ENCODE data around the gene CEACAM6. TPM values are rescaled to one million over a fixed set of nuclear protein-coding genes. Genes with fewer than 3 reads are reported as not detected.
"Not testable (repeated sequence)": the region's sequence is repeated elsewhere in the genome, so short reads cannot be mapped to it uniquely, and the experiment has no call there.

The CEACAM6 gene
- total and polyA plus RNA-seq, 9 donors: 0.07 to 0.84 (median 0.23) TPM; not detected in 4

GRCh38 chr19:41708481-41708880, 46.8 kb upstream of the CEACAM6 start, which contains the start of gene CEACAM5:
Gene CEACAM5, plus strand, starts transcription at chr19:41708626. Its CDS starts 106 bp downstream, at chr19:41708732.
- no peak for DNase-seq

GRCh38 chr19:41709516-41709915, 45.8 kb upstream of the CEACAM6 start:
- H3K36me3 ChIP-seq; H3K9me3 ChIP-seq; DNase-seq; H3K4me1 ChIP-seq (ENCODE audit: insufficient read depth); intact Hi-C loops (cut with DNase I); H3K27me3 ChIP-seq; H3K27ac ChIP-seq; H3K4me3 ChIP-seq: not testable (repeated sequence)
- 78 to 85% (median 84%) methylated on average over 8 of the region's 8 CpGs for WGBS, 3 donors

More at GRCh38 chr19:41708481-41708880, 46.8 kb upstream of the CEACAM6 start, which contains the start of gene CEACAM5:
- Histone ChIP-seq H3K36me3 (no peaks in the 10 kb centered on the region), H3K27me3 (no peaks in the 10 kb centered on the region), H3K4me1 (ENCODE audit: insufficient read depth) (no peaks in the 10 kb centered on the region), H3K27ac (no peak within 1 kb of the TSS), H3K4me3 (no peak within 1 kb of the TSS), H3K9me3 (no peaks in the 10 kb centered on the region)
- intact Hi-C loops (cut with DNase I): no loop called here
- no peak for TF ChIP-seq CTCF (IDR thresholded peaks at IDR 0.05)
- TF ChIP-seq EP300 (IDR thresholded peaks at IDR 0.05): no peak
- TF ChIP-seq POLR2A (IDR thresholded peaks at IDR 0.05): no peak
- WGBS, 3 donors: 29 to 33% (median 31%) methylated on average over 4 of the region's 4 CpGs

- H3K27ac ChIP-seq: no peak overlapping the region
- no peak overlapping the region for H3K4me3 ChIP-seq
- DNase-seq: no peak
- TF ChIP-seq CTCF (IDR thresholded peaks at IDR 0.05) (no peak), POLR2A (IDR thresholded peaks at IDR 0.05) (no peak), EP300 (IDR thresholded peaks at IDR 0.05) (no peak)
- no peaks in the 10 kb centered on the region for H3K36me3 ChIP-seq
- H3K9me3 ChIP-seq: no peaks in the 10 kb centered on the region
- intact Hi-C loops (cut with DNase I): no loop called here
- H3K4me1 ChIP-seq (ENCODE audit: insufficient read depth): no peaks in the 10 kb centered on the region
- WGBS, 3 donors: 75 to 86% (median 76%) methylated on average over 8 of the region's 8 CpGs
- no peaks in the 10 kb centered on the region for H3K27me3 ChIP-seq
These were observed 45.2 kb upstream of the CEACAM6 start for GRCh38 chr19:41709951-41710645.

GRCh38 chr19:41711376-41712261, 43.7 kb upstream of the CEACAM6 start:
- intact Hi-C loops (cut with DNase I): no loop called here
- no peak for TF ChIP-seq EP300 (IDR thresholded peaks at IDR 0.05)
- TF ChIP-seq POLR2A (IDR thresholded peaks at IDR 0.05): no peak
- no peak for TF ChIP-seq CTCF (IDR thresholded peaks at IDR 0.05)
- WGBS, 3 donors: 74 to 75% (median 74%) methylated on average over 13 of the region's 13 CpGs
- DNase-seq: no peak
- H3K9me3 ChIP-seq: no peaks in the 10 kb centered on the region
- no peak overlapping the region for H3K4me3 ChIP-seq
- no peak overlapping the region for H3K27ac ChIP-seq
- no peaks in the 10 kb centered on the region for H3K27me3 ChIP-seq
- no peaks in the 10 kb centered on the region for H3K4me1 ChIP-seq (ENCODE audit: insufficient read depth)
- no peaks in the 10 kb centered on the region for H3K36me3 ChIP-seq

Data from ovary (tissue), 9 donors.